Fibroblast of skin of scalp (primary cell): ENCODE data around the gene ERG.
A peak's percentile ranks its signal among the peaks of the same experiment; 100 is the strongest.

Source experiments
- DNase-seq: peaks from one replicate; pipeline ENCODE4 v3.0.0-alpha.2; 2013

ERG gene

DNA sequence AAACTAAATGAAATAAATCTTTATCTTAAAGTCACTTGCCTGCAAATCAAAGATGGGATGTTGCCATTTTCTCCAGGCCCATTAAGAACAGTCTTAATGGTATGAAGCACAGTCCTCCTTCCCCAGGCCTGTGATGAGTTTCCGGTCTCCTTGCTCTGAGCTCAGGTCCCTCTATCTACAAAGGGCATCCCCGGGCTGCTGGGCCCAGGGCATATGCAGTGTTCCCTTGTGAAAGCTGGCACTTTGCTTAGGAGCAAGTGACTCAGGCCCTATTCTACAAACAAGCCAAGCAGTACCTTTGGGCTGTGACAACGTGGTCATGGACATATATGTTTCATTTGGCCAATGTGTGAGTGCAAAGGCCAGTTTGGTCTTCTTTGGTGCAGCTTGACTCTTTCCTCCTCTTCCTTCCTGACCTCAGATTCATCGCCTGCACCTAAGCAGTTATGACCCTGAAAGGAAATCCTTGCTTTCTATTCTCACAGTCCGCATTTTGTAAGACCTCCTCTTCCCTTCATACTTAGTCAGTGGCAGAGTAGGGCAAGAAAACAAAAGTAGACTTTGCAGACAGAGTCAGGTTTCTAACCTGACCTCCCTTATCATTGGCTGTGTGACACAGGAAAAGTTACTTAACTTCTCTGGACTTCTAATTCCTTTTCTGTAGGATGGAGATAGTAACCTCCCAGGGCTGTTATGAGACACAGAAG is 109.5 kb downstream of the ERG start:
- DNase-seq = no peak

- peak; percentile 73 for DNase-seq
These were observed 110.1 kb downstream of the ERG start for GRCh38 chr21:38388203-38388602.

GRCh38 chr21:38386967-38387366 is 111.3 kb downstream of the ERG start:
- DNase-seq = peak; percentile 33

DNA sequence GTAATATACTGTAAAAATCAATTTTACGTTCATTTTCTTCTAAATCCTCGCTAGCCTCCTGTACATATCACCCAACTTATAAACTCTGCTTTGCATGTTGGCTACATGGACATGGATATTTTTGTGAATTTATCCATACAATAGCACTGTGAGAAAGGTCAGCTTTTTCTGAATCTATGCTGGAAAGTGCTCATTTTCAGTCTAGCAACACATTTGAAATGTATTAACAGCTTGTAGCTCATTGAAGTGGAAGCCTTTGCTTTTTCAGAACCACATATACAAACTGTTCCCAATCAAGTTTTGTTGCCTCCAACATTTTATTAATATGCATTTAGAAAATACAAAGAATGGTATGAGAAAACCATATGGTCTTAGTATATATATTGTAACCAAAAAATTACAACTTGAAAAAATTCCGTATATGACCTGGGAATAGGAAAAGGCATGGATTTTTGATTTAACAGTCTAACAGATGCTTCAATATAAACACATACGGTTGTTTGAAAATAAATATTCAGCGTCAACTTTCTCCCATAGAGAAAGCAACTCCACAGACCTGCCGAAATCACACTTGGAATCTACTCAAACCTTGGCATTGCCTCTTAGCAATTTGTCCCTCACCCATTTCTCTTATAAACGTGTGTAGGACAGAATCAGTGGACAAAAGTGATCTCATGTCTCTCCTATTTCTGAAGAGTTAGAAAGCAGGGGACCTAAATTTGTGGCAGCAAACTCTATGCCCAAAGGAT is 112.7 kb downstream of the ERG start:
- DNase-seq = no peak

GRCh38 chr21:38384675-38385426 is 113.4 kb downstream of the ERG start:
- DNase-seq = no peak

GRCh38 chr21:38384238-38384560 is 114.1 kb downstream of the ERG start:
- no peak for DNase-seq

- no peak for DNase-seq
These were observed 114.7 kb downstream of the ERG start for GRCh38 chr21:38383411-38384237.

- DNase-seq = peak; percentile 49
These were observed 117.7 kb downstream of the ERG start for GRCh38 chr21:38380481-38381137.

- no peak for DNase-seq
These were observed 119.1 kb downstream of the ERG start for GRCh38 chr21:38379147-38379546.

DNA sequence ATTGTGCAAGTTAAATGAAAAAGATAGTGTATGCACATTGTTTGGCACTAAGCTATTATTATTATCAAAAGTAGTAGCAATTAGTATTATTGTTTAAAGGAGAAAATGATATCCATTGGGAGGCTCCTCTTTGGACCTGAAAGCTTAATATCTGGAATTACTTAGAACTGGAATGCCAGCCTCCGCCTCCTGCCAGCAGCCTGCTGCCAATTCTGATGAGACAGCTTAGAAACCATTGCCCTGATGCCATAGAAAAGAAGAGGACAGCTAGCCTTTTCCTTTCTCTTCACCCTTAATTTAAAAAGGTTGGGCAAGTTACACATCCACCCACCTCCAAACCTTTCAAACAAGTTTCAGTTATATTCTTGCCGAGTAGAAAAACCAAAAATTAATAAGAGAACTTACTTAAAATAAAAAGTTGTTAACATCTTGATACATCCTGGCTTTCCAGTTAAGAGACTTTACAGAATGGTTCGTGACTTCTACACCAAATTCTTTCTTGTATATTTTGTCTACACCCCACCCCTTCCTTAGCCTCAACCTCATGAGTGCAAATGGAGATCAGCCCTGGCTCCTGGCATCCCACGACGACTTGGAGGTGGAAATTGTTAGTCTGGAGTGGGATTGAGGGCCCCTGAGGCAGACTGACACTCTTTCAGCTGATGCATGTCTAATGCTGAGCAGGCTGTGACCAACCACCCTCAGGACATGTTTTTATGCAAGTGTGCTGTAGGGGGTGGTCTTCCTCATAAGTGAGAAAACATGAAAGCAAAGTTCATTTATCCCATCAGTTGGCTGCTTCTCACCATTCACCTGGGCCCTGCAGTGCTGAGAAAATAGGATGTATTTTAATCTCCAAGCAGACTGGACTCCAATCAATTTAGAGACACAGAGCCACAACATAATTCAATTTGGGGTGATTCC is 120.8 kb downstream of the ERG start:
- peak; percentile 9 for DNase-seq

DNA sequence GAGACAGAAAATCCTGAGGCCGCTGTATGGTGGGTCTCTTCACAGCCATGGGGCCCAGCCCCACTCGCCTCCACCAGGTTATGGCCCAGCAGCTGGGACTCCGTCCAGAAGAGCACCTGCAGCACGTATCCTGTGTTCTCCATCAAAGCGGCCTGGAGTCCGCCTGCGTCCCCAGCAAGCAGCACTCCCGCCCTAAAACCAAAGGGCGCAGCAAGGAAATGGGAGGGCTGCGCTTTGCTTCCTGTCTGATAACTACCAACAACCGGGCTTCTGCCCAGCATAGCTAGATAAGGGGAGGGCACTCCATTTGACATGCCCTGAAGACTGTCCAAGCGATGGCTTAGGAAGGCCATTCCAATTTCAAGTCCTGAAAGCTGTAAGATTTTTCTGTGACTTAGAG is 121.6 kb downstream of the ERG start:
- no peak for DNase-seq

GRCh38 chr21:38376235-38376634 is 122.0 kb downstream of the ERG start:
- no peak for DNase-seq

- DNase-seq = no peak
These were observed 130.6 kb downstream of the ERG start for GRCh38 chr21:38367646-38368045.

GRCh38 chr21:38365521-38365920 is 132.8 kb downstream of the ERG start:
- DNase-seq = no peak

- DNase-seq = no peak
These were observed 134.6 kb downstream of the ERG start for GRCh38 chr21:38363693-38364092.

DNA sequence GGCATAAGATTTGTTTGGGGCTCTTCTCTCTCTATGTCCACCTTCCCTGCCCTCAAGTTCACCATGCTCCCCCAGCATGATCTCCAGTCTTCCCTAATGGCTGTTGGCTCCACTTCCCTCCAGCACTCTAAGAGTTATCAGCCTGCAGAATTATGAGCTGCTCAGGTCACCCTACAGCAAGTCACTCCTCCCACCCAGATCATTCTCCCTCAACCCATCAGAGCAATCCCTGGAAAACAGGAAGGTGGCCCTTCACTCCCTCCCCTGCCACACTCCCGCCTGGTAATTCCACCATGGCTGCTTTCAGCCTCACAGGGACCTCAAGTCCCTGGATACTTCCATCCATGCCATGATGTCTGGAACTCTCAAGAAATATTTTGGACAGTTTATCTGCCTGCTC is 137.0 kb downstream of the ERG start:
- DNase-seq = no peak

DNA sequence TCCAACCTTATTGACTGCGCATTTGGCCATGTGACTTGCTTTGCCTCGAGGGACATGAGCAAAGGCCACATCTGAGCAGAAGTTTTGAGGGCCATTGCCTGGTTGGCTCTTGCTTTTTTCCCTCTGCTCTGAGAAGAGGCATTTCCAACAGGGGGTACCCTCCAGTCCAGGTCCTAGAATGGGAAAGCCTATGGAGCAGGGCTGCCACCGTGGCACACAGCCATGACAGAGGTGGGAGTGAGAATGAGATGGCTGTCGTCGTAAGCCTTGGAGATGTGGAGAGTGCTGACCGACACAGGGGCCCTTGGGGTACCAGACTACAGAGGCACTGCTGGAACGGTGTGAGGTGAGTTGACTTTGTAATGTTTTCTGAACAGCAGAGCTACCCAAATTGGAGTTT is 138.4 kb downstream of the ERG start:
- no peak for DNase-seq

GRCh38 chr21:38359090-38359489 is 139.2 kb downstream of the ERG start:
- DNase-seq = no peak

- no peak for DNase-seq
These were observed 139.6 kb downstream of the ERG start for GRCh38 chr21:38358666-38359065.

DNA sequence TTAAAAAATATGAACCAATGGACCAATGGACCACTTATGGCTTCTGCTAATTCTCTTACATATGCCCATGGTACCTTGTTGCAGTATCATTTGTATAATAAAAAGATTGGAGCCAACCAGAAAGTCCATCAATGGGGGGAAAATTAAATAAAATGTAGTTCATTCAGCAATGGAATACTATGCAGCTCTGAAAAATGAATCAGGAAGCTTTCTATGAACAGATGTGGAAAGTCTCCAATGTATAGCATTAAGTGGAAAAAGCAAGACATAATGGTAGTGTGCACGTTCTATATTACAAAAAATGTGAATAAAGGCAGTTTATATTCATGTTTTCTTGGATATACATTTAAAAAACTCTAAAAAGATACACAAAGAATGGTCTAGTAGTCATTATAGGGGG is 140.2 kb downstream of the ERG start:
- DNase-seq = no peak
